Gastrocnemius medialis (tissue), 4 donors: ENCODE measurements around the gene ALG12.

Source experiments
- CTCF ChIP-seq, 5 experiments: fragments of 450-650 bp in 3 of 5; fragments of 200-600 bp in 2 of 5; sonication (generic) in 2 of 5; IDR thresholded peaks in 4 of 5; conservative IDR thresholded peaks in 1 of 5; 1 replicate in 4 of 5; 2 replicates in 1 of 5; pipeline ENCODE4 v1.5.1; 2016 to 2019; ENCODE audit warnings: antibody characterized with exemption in 5 of 5, mild to moderate bottlenecking in 3 of 5, moderate library complexity in 3 of 5
- POLR2A ChIP-seq, 2 donors: fragments of 450-650 bp; IDR thresholded peaks; one replicate each; pipeline ENCODE4 v1.6.1; 2017; ENCODE audit warnings: antibody characterized with exemption in 2 of 2, mild to moderate bottlenecking in 2 of 2, moderate library complexity in 2 of 2

- TF ChIP-seq CTCF (IDR thresholded peaks at IDR 0.05 in 4 of 5, conservative IDR thresholded peaks at IDR 0.05 in 1 of 5) (no peak), POLR2A (IDR thresholded peaks at IDR 0.05) (no peak)
These were observed 38.0 kb downstream of the ALG12 start for GRCh38 chr22:49880281-49880680.
